GM12874 (cell line): Measurements from ENCODE around the gene DNAH3.
A peak's percentile ranks its signal among the peaks of the same experiment; 100 is the strongest.

ENCODE experiments used
- CTCF ChIP-seq: IDR thresholded peaks from 2 replicates; pipeline ENCODE4 v1.5.1; 2011; ENCODE audit warnings: low read depth, mild to moderate bottlenecking, control low read depth, low read length, moderate library complexity; ENCODE audit not compliant: insufficient read depth

Gene DNAH3

GRCh38 chr16:21125191-21125590, 25.5 kb downstream of the DNAH3 start:
- TF ChIP-seq CTCF = no peak

GRCh38 chr16:21120976-21121520, 29.6 kb downstream of the DNAH3 start:
- TF ChIP-seq CTCF = no peak

- TF ChIP-seq CTCF = no peak
These were observed 33.1 kb downstream of the DNAH3 start for GRCh38 chr16:21117567-21117966.

- TF ChIP-seq CTCF = no peak
These were observed 34.4 kb downstream of the DNAH3 start for GRCh38 chr16:21116148-21116693.

GRCh38 chr16:21103941-21104860, 46.4 kb downstream of the DNAH3 start:
- no peak for TF ChIP-seq CTCF

- TF ChIP-seq CTCF = peak; percentile 38
These were observed 48.8 kb downstream of the DNAH3 start for GRCh38 chr16:21101631-21102420.

- no peak for TF ChIP-seq CTCF
These were observed 50.2 kb downstream of the DNAH3 start for GRCh38 chr16:21100447-21100846.
